GM12872 (cell line): ENCODE results near the gene SUMO4.

ENCODE experiments used
- CTCF ChIP-seq: IDR thresholded peaks from 3 replicates; pipeline ENCODE4 v1.5.1; 2011; ENCODE audit warnings: low read depth, mild to moderate bottlenecking, low read length, moderate library complexity; ENCODE audit not compliant: insufficient read depth

Gene SUMO4

DNA sequence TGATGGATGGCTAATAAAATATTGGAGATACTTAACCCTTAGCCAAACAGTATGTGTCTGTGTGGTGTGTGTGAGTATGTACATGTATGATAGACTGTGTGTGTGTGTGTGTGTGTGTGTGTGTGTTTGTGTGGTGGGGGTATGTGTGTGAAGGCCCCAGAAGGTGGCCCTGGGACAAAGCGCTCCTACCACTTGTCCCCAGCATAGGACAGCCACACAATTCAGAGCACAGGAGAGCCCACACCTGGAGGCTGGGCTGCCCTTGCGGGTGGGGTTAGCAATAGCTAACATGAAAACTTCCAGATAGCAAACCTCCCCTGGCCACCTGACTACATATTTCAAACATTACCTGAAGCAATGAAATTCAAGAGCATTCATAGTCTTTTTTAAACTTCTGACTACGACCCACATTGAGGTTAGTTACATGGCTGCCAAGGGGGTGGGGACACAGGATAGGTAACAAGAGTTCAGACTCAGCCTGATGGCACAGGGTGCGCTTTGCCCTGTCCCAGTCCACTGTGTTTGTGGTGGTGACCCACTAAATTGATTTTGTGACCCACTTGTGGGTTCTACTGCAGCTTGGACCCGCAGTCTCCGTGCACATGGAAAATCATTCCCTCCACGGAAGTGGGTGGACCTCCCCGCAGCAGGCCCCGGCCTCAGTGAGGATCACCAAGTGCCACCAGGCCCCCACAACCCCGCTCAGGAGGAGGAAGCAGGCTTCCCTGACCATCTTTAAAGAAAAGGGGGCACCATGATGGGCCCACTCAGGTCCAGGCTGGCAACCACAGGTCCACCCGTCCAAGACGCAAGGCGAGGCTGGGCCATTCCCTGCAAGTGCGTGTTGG lies 50.0 kb downstream of the SUMO4 start:
- TF ChIP-seq CTCF = no peak
